ENCODE data around the gene FAAP20. TPM values are rescaled to one million over a fixed set of nuclear protein-coding genes. Genes with fewer than 3 reads are reported as not detected.

Gene FAAP20
- polyA plus RNA-seq, 3 donors: 28.2 to 54.2 (median 53.8) TPM

GRCh38 chr1:2216767-2217058 lies 22.1 kb upstream of the FAAP20 start:
- DNase-seq (ENCODE audit: extremely low read depth in 1 of 11, low read depth in 9 of 11, low spot score in 4 of 11): no peak

DNA sequence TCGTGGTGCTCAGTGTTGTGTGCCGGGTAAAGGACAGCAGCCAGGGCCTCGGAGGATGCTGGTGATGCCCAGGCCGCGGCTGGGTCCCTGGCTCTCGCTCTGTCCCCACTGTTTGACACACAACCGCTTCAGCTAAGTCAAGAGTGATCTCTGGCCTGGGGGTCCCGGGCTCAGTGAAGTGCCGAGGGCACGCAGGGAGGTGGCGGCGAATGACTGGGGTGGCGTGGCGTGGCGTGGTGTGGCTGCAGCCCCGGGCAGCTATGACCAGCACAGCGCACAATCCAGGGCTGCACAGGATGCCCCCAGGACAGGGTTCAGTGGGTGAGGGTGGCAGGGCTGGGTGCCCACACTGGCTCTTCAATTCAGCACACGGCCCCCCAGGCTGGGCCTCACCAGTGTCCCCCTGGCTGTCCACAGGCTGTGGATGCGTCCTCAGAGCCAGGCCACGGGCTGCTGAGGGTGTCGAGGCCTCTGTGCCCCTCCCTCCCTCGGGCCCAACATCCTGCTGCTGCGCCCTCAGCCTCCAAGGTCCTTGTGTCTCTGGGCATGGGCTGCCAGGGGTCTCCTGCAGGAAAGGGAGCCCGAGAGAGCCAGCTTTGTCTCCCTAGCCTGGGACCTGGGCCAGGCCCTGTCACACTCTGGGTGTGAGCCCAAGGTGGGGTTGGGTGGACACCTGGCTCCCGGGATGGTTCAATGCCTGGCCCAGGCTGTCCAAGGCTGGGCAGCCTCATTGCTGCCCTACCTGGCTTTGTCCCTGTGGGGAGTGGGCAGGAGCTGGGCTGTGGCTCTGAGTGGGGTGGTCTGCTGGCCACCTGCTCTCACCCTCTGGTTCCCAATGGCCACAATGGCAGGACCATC lies 21.6 kb upstream of the FAAP20 start:
- DNase-seq (ENCODE audit: extremely low read depth in 1 of 11, low read depth in 9 of 11, low spot score in 4 of 11): no peak

DNA sequence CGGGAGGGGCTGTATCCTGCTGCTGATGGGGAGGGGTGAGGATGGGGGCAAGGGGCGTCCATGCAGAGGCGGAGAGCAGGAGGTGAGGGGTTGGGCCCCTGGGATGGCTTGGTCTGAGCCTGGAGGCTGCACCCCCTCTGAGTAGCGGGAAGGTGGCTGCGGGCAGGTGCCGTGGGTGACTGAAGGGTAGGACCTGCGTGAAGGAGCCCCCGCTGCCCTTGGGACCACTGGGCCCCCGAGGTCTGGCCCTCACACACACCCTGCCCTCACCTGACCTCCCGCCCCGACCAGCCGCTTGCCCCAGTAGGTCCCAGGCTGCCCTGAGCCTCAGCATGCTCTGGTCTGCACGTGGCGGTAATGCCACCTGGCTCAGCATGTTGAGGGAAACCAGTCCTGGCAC lies 20.8 kb upstream of the FAAP20 start:
- DNase-seq (ENCODE audit: extremely low read depth in 1 of 11, low read depth in 9 of 11, low spot score in 4 of 11): no peak

DNA sequence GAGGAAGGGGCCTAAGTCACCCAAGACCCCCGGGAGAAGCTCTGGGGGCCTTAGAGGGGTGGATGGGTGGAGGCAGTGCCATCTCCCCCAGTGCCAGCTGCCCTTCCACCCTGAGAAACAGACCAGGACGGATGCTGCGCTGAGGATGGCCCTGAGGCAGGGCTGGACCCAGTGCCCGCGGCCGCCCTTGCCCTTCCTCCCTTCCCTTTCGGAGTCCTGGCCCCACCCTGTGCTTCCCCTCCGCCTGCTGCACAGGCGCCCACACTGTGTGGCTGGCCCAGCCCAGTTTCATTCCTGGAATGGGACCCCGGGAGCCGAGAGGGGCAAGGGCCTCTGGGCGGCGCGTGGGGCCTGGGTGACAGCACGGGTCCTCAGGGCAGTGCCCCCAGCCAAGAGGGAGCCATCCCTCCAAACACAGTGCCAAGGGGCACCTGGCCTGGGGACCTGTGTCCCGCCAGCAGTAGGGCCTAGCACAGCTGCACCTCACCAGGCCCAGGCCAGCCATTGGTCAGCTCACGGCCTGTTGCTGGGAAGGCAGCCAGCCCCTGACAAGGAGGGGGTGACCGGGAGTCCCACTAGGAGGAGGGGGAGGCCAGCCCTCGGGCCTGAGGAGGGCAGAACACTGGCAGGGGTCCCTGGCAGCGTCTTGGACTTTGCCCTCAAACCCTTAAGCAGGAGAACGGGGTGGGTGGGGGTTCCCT lies 20.1 kb upstream of the FAAP20 start:
- DNase-seq (ENCODE audit: extremely low read depth in 1 of 11, low read depth in 9 of 11, low spot score in 4 of 11): peak in 1 of 11 donors; percentile 59

GRCh38 chr1:2213576-2214505 lies 19.3 kb upstream of the FAAP20 start:
- peak in 1 of 11 donors; percentile 63 for DNase-seq (ENCODE audit: extremely low read depth in 1 of 11, low read depth in 9 of 11, low spot score in 4 of 11)

DNA sequence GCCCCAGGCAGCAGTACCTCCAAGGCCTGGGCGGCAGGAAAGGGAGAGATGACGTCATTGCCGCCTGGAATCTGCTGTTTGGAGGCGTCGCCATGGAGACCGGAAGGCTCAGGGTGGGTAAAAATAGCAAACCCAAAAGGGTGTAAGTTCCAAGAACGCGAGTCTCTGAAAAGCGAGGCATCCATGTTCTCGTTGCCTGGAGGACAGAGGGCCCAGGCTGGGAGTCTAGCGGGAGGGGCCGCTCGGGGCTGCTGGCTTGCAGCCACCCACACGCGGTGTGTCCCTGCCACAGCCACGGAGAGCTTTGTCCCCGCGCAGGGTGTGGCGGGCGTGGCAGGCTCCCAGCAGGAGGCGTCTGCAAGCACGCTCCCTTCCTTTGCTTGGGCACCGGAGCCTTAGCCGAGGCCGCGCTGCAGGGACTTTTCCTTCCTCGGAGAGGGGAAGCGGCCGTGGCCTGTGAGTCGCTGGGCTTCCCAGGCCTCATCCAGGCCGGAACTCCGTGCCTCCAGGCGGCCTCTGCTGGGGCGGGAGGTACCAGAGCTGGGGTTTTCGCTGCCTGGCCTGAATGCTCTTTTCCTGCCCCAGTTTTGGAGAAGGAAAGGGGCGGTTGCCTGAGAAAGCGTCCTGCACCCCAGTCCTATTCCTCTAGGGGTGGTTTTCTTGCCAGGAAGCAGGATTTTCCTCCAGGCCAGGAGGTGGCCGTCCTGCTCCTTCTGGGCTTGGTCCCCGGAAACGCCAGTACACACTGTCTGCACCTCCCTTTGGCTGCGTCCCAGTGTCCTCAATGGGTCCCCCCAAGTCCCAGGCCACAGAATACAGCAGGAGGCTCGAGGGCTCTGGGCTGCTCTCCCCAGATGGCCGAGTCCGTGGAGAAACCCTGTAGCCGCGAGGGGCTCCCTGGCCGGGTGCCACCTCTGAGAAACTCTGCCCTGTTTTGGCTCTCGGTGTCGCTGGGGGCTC lies 18.2 kb upstream of the FAAP20 start:
- peak in 9 of 11 donors; percentile 86 to 96 (median 93) for DNase-seq (ENCODE audit: extremely low read depth in 1 of 11, low read depth in 9 of 11, low spot score in 4 of 11)

DNA sequence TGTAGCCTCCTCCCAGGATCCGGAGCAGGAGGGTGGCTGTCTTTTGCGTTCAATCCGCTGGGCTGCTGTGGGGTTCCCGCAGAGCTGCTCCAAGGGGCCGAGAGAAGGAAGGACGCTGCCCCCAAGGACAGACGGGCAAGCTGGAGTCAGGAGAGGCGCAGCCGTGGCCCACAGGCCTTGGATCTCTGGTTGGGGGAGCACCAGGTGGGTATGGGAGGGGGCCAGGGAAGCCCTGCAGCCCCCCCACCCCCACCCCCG lies 17.6 kb upstream of the FAAP20 start:
- no peak for DNase-seq (ENCODE audit: extremely low read depth in 1 of 11, low read depth in 9 of 11, low spot score in 4 of 11)

- no peak for DNase-seq (ENCODE audit: extremely low read depth in 1 of 11, low read depth in 9 of 11, low spot score in 4 of 11)
Observed at GRCh38 chr1:2210786-2211185, 16.2 kb upstream of the FAAP20 start.

DNA sequence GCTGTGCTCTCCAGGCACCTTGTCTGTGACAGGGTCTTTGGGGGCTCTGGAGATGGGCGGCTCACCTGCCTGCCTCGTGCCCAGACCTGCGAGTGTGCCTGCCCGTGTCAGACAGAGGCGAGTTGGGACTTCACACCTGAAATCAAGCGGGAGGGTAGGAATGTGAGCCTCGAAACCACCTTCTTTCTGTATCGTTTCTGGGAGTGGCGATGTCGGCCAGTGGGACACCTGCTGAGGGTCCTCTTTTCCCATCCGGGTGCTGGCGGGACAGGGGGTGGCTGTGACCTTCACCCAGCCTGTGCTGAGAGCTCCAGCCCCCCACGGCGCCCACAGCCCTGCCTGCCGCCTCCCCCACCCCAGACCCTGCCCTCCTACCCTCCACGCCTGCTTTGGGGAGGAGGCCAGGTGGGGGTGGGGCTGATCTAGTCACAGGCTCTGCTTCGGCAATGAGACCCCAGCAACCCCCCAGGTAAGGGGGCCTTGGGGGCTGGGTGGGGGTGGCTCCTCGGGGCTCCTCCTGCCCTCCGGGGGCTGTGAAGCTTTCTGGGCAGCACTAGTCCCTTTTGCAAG lies 15.6 kb upstream of the FAAP20 start:
- DNase-seq (ENCODE audit: extremely low read depth in 1 of 11, low read depth in 9 of 11, low spot score in 4 of 11): no peak

GRCh38 chr1:2209400-2210083 lies 15.0 kb upstream of the FAAP20 start:
- DNase-seq (ENCODE audit: extremely low read depth in 1 of 11, low read depth in 9 of 11, low spot score in 4 of 11): no peak

DNA sequence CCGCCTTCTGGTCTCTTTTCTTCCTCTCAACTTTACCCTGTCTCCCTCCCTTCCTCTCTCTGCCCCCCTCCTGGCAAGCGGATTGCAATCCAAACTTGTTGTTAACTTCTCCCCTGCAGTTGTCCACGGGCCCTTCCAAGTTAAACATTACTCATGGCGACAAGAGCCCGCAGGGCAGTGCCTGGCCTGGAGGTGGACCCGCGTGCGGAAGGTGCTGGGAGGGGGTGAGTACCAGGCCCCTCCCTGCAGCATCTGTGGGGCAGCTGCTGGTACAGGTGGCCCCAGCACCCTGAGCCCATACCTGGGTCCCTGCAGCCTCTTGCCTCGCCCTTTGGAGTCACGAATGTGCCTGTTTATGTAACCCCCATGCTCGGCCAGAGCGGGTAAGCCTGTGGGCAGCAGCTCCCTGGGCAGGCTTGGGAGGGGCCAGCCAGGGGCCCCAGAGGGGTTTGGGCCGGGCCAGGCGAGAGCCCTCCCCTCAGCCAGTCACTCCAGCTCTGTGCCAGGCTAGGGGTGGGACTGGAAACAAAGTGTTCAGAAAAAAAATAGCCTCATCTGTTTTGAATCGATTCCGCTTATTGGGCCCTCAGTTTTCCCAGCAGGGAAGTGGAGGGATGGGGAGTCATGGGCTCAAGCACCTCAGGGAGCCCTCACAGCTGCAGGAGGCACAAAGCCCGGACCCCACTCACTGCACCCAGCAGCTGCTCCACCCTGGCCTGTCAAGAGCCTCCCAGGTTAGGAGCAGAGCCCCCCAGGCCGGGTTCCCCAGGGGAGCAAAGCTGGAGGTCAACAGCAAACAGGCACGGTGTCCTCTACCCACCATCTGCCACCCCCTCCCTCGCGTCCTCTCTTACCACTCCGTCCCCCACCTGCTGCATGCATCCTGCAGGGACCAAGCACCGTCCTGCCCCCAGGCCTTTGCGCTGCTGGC lies 14.0 kb upstream of the FAAP20 start:
- peak in 1 of 11 donors; percentile 59 for DNase-seq (ENCODE audit: extremely low read depth in 1 of 11, low read depth in 9 of 11, low spot score in 4 of 11)

- DNase-seq (ENCODE audit: extremely low read depth in 1 of 11, low read depth in 9 of 11, low spot score in 4 of 11): no peak
Observed at GRCh38 chr1:2206813-2207487, 12.4 kb upstream of the FAAP20 start.

DNA sequence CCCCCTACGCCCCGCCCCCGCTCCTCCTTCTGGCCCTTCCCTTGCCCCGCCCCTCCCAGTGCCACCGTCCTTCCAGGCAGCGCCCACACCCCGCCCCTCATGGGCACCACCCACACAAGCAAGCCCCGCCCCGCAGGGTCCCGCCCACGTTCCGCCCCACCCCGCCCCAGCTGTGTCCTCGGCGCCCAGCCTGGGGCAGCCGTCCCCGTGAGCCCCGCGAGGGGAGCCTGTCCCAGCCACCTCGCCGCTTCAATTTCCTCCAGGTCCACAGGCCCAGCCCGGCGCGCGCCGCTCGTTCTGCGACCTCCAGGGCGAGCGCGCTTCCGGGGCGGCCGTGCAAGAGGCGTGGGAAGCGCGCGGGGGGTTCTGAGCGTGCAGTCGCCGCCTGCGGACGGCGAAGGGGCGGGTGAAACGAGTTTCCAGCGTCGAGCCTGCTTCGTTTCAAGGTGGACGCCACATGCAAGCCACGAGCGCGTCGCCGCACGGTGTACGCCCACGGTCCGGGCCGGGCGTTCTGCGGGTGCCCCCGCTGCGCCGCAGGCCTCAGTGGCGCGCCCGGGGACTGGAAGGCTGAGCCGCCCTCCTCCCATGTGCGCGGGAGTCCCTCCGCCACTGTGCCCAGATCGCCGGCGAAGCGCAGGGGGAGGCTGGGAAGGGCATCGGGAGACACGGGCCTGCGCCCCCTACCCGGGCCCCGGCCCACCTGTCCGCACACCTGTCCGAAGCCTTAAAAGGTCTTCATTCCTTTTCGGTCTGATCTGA lies 10.8 kb upstream of the FAAP20 start:
- peak in 7 of 11 donors; percentile 79 to 86 (median 83) for DNase-seq (ENCODE audit: extremely low read depth in 1 of 11, low read depth in 9 of 11, low spot score in 4 of 11)

GRCh38 chr1:2204415-2205190 lies 10.0 kb upstream of the FAAP20 start:
- peak in 6 of 11 donors; percentile 67 to 82 (median 75) for DNase-seq (ENCODE audit: extremely low read depth in 1 of 11, low read depth in 9 of 11, low spot score in 4 of 11)
